Measurements from ENCODE around the gene ORAI3. TPM values are rescaled to one million over a fixed set of nuclear protein-coding genes. Genes with fewer than 3 reads are reported as not detected.

Gene ORAI3
- polyA plus RNA-seq, 1 donor from 2014 or later = 7.3 TPM

GRCh38 chr16:30944352-30944751 is 4.5 kb upstream of the ORAI3 start:
- Histone ChIP-seq H2AFZ (ENCODE audit: low read depth, low read length) (no peak overlapping the region), H3K27ac (ENCODE audit: low read length) (no peak overlapping the region), H3K4me2 (ENCODE audit: low read length) (no peak overlapping the region), H3K9me3 (ENCODE audit: low read length) (no peaks in the 10 kb centered on the region), H4K20me1 (ENCODE audit: insufficient read depth) (no peaks in the 10 kb centered on the region), H3K27me3 (ENCODE audit: insufficient read depth, low read depth, low read length) (no peaks in the 10 kb centered on the region), H3K79me2 (replicated peaks; ENCODE audit: insufficient read depth, low read length) (peaks cover 7% of the 10 kb centered on the region), H3K4me3 (ENCODE audit: low read length) (no peak overlapping the region), H3F3A (ENCODE audit: insufficient read depth, low read length, poor library complexity, severe bottlenecking) (no peaks in the 10 kb centered on the region), H3K9ac (ENCODE audit: low read length) (no peak overlapping the region), H3K9me2 (ENCODE audit: insufficient read depth, low read length) (no peaks in the 10 kb centered on the region), H3K36me3 (ENCODE audit: insufficient read depth, low read length) (peaks cover 6% of the 10 kb centered on the region)
- no peak for TF ChIP-seq EP300 (conservative IDR thresholded peaks at IDR 0.05; ENCODE audit: poor library complexity, severe bottlenecking)
- TF ChIP-seq RAD21 (conservative IDR thresholded peaks at IDR 0.05) = no peak
- no peak for TF ChIP-seq POLR2AphosphoS5 (IDR thresholded peaks at IDR 0.05)
- no peak for TF ChIP-seq SMC3 (conservative IDR thresholded peaks at IDR 0.05; ENCODE audit: poor library complexity)
- no peak for TF ChIP-seq REST (IDR thresholded peaks at IDR 0.05; ENCODE audit: borderline replicate concordance)
- TF ChIP-seq, protein P1, sequence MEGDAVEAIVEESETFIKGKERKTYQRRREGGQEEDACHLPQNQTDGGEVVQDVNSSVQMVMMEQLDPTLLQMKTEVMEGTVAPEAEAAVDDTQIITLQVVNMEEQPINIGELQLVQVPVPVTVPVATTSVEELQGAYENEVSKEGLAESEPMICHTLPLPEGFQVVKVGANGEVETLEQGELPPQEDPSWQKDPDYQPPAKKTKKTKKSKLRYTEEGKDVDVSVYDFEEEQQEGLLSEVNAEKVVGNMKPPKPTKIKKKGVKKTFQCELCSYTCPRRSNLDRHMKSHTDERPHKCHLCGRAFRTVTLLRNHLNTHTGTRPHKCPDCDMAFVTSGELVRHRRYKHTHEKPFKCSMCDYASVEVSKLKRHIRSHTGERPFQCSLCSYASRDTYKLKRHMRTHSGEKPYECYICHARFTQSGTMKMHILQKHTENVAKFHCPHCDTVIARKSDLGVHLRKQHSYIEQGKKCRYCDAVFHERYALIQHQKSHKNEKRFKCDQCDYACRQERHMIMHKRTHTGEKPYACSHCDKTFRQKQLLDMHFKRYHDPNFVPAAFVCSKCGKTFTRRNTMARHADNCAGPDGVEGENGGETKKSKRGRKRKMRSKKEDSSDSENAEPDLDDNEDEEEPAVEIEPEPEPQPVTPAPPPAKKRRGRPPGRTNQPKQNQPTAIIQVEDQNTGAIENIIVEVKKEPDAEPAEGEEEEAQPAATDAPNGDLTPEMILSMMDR (IDR thresholded peaks at IDR 0.05; ENCODE audit: poor library complexity, severe bottlenecking) = no peak
- TF ChIP-seq MXI1 (conservative IDR thresholded peaks at IDR 0.05; ENCODE audit: poor library complexity, severe bottlenecking) = no peak
- TF ChIP-seq EZH2 (IDR thresholded peaks at IDR 0.05; ENCODE audit: borderline replicate concordance, insufficient read depth, low read length, poor library complexity, severe bottlenecking) = no peak
- no peak for TF ChIP-seq TAF1 (IDR thresholded peaks at IDR 0.05; ENCODE audit: low read depth)

GRCh38 chr16:30946671-30947540 is 2.0 kb upstream of the ORAI3 start:
- Histone ChIP-seq H3K9ac (ENCODE audit: low read length) (peak overlapping the region; percentile 88), H2AFZ (ENCODE audit: low read depth, low read length) (no peak overlapping the region), H3K9me2 (ENCODE audit: insufficient read depth, low read length) (no peaks in the 10 kb centered on the region), H3K4me2 (ENCODE audit: low read length) (no peak overlapping the region), H3K27ac (ENCODE audit: low read length) (peak overlapping the region; percentile 92), H3F3A (ENCODE audit: insufficient read depth, low read length, poor library complexity, severe bottlenecking) (no peaks in the 10 kb centered on the region), H3K27me3 (ENCODE audit: insufficient read depth, low read depth, low read length) (no peaks in the 10 kb centered on the region), H4K20me1 (ENCODE audit: insufficient read depth) (no peaks in the 10 kb centered on the region), H3K9me3 (ENCODE audit: low read length) (no peaks in the 10 kb centered on the region), H3K4me3 (ENCODE audit: low read length) (peak overlapping the region; percentile 86), H3K36me3 (ENCODE audit: insufficient read depth, low read length) (peaks cover 6% of the 10 kb centered on the region), H3K79me2 (replicated peaks; ENCODE audit: insufficient read depth, low read length) (peaks cover 10% of the 10 kb centered on the region)
- TF ChIP-seq MXI1 (conservative IDR thresholded peaks at IDR 0.05; ENCODE audit: poor library complexity, severe bottlenecking) = no peak
- TF ChIP-seq REST (IDR thresholded peaks at IDR 0.05; ENCODE audit: borderline replicate concordance) = no peak
